OCI-LY7 (cell line): ENCODE results near the gene CORIN. TPM values are rescaled to one million over a fixed set of nuclear protein-coding genes. Genes with fewer than 3 reads are reported as not detected.

Source experiments
- BruUV-seq: library from RNA; stranded (reverse); fragments of 400-500 nt; replicated peaks from 2 replicates; lab custom pipeline; 2021; lab: Mats Ljungman, UMichigan
- CTCF ChIA-PET: fragments of 300-600 bp; sonication (Branson Sonifier 250); formaldehyde crosslinking; loops from one replicate; lab custom pipeline; 2022; ENCODE audit warnings: antibody characterized with exemption; ENCODE audit not compliant: unreplicated experiment; lab: Charles Lee
- POLR2A ChIA-PET: fragments of 300-600 bp; sonication (Branson Sonifier 250); formaldehyde crosslinking; loops from one replicate; lab custom pipeline; 2022; ENCODE audit warnings: antibody characterized with exemption; lab: Charles Lee
- DNase-seq: peaks from one replicate; pipeline ENCODE4 v3.0.0-alpha.2; 2015; ENCODE audit warnings: low spot score
- H2AFZ ChIP-seq: fragments of 200-600 bp; sonication (generic), shearing (Covaris generic); 2 replicates; pipeline ENCODE4 v1.6.1; 2014; ENCODE audit warnings: mild to moderate bottlenecking, antibody characterized with exemption, low read length, moderate library complexity
- H3K27ac ChIP-seq: fragments of 200-600 bp; sonication (generic); 2 replicates; pipeline ENCODE4 v1.5.1; 2014; ENCODE audit warnings: mixed run types, low read depth, mild to moderate bottlenecking, moderate library complexity, low read length, inconsistent platforms; ENCODE audit not compliant: poor library complexity, severe bottlenecking
- H3K36me3 ChIP-seq: fragments of 200-600 bp; sonication (generic); 2 replicates; pipeline ENCODE4 v1.6.1; 2014; ENCODE audit warnings: mild to moderate bottlenecking, antibody characterized with exemption, low read length, moderate library complexity, mixed read lengths; ENCODE audit not compliant: insufficient read depth
- H3K4me1 ChIP-seq: fragments of 200-600 bp; sonication (generic); 2 replicates; pipeline ENCODE4 v1.5.1; 2014; ENCODE audit warnings: mild to moderate bottlenecking, low read length; ENCODE audit not compliant: insufficient read depth, poor library complexity, severe bottlenecking
- H3K4me2 ChIP-seq: fragments of 200-600 bp; sonication (generic); 2 replicates; pipeline ENCODE4 v1.6.1; 2014; ENCODE audit warnings: mild to moderate bottlenecking, low read length
- H3K4me3 ChIP-seq: fragments of 200-600 bp; sonication (generic); 2 replicates; pipeline ENCODE4 v1.5.1; 2014; ENCODE audit warnings: mild to moderate bottlenecking, low read depth, low read length; ENCODE audit not compliant: poor library complexity, severe bottlenecking
- H3K79me2 ChIP-seq: fragments of 200-600 bp; sonication (generic); 2 replicates; pipeline ENCODE4 v1.6.1; 2016; ENCODE audit warnings: low read depth, mild to moderate bottlenecking, low read length, moderate library complexity, mixed read lengths; ENCODE audit not compliant: insufficient read depth
- H3K9me2 ChIP-seq: fragments of 200-600 bp; sonication (generic); 2 replicates; pipeline ENCODE4 v1.6.1; 2016; ENCODE audit warnings: mild to moderate bottlenecking, low read length, mixed read lengths; ENCODE audit not compliant: insufficient read depth
- H3K9me3 ChIP-seq: fragments of 200-600 bp; sonication (generic); 2 replicates; pipeline ENCODE4 v1.6.1; 2014; ENCODE audit warnings: mild to moderate bottlenecking, mixed run types, low read length, mixed read lengths
- H4K20me1 ChIP-seq: fragments of 200-600 bp; sonication (generic); 2 replicates; pipeline ENCODE4 v1.6.1; 2014; ENCODE audit warnings: mild to moderate bottlenecking, antibody characterized with exemption, low read length, moderate library complexity, mixed read lengths; ENCODE audit not compliant: insufficient read depth
- EZH2phosphoT487 ChIP-seq: fragments of 200-600 bp; sonication (generic); IDR thresholded peaks from 2 replicates; pipeline ENCODE4 v1.6.1; 2018; ENCODE audit warnings: low read depth, borderline replicate concordance, mild to moderate bottlenecking, mixed run types, antibody characterized with exemption, low read length, moderate library complexity, mixed read lengths
- intact Hi-C: fragments of 100-400 bp; cut with micrococcal nuclease; formaldehyde crosslinking; loops from one replicate; pipeline ENCODE4 v1.10.0; 2022; ENCODE audit not compliant: unreplicated experiment
- total RNA-seq, 2 experiments: library from RNA; depleted of rRNA in 1 of 2; stranded (reverse); fragments of >200 nt in 1 of 2; shearing (Covaris generic) in 1 of 2; gene quantifications; 2 replicates each; pipeline ENCODE4 v1.2.3, GENCODE V29; 2014 to 2022
- TF ChIP-seq, protein P1 (sequence below): fragments of 200-600 bp; sonication (generic); conservative IDR thresholded peaks from 2 replicates; pipeline ENCODE4 v1.5.1; 2014; ENCODE audit warnings: mild to moderate bottlenecking, antibody characterized with exemption, low read length, moderate library complexity, mixed read lengths

CORIN gene
- total RNA-seq, 2 experiments from 2014 or later: 0.40 TPM; not detected in 1

DNA sequence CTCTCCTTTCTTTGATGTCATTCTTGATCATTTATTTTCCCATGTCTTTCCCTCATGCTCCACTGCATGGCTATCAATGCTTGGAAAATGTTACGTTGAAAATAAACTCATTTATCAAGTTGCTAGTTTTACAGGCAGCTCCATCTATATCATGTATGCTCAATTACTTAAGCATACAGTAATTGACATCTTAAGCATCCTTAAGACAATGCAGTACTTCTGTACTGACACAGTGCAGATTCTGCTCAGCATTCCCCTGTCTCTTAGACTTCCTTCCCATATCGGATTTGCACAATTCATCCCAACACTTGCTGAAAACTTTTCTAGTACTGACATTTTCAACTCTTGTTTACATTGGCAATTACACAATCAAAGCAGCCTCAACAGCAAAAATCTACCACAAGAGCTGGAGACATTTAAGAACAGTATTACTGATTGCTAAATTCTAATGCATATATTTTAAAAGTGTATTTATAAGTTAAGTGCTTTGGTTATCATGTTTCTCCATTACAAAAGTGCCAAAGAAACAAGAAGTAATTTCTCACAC, 187.2 kb downstream of the CORIN start:
- TF ChIP-seq, protein P1, sequence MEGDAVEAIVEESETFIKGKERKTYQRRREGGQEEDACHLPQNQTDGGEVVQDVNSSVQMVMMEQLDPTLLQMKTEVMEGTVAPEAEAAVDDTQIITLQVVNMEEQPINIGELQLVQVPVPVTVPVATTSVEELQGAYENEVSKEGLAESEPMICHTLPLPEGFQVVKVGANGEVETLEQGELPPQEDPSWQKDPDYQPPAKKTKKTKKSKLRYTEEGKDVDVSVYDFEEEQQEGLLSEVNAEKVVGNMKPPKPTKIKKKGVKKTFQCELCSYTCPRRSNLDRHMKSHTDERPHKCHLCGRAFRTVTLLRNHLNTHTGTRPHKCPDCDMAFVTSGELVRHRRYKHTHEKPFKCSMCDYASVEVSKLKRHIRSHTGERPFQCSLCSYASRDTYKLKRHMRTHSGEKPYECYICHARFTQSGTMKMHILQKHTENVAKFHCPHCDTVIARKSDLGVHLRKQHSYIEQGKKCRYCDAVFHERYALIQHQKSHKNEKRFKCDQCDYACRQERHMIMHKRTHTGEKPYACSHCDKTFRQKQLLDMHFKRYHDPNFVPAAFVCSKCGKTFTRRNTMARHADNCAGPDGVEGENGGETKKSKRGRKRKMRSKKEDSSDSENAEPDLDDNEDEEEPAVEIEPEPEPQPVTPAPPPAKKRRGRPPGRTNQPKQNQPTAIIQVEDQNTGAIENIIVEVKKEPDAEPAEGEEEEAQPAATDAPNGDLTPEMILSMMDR: no peak
- TF ChIP-seq EZH2phosphoT487: no peak
- no peaks in the 10 kb centered on the region for H3K4me1 ChIP-seq
- no peaks in the 10 kb centered on the region for H3K9me2 ChIP-seq
- POLR2A ChIA-PET: interaction anchor here (0.8 to 1.3 kb wide), 3 partner anchors 10 to 230 kb away, joined by 3 to 4 read pairs (median 4); no protein-coding TSS in a partner anchor
- no peak for DNase-seq
- no peak overlapping the region for H3K4me3 ChIP-seq
- H3K9me3 ChIP-seq: no peaks in the 10 kb centered on the region
- CTCF ChIA-PET: no interaction called here
- intact Hi-C loops: no loop called here
- no peaks in the 10 kb centered on the region for H3K36me3 ChIP-seq
- H3K4me2 ChIP-seq: no peak overlapping the region
- no peak overlapping the region for H2AFZ ChIP-seq
- no peaks in the 10 kb centered on the region for H4K20me1 ChIP-seq
- H3K79me2 ChIP-seq: no peaks in the 10 kb centered on the region
- no TSS peak for BruUV-seq
- H3K27ac ChIP-seq: no peak overlapping the region

DNA sequence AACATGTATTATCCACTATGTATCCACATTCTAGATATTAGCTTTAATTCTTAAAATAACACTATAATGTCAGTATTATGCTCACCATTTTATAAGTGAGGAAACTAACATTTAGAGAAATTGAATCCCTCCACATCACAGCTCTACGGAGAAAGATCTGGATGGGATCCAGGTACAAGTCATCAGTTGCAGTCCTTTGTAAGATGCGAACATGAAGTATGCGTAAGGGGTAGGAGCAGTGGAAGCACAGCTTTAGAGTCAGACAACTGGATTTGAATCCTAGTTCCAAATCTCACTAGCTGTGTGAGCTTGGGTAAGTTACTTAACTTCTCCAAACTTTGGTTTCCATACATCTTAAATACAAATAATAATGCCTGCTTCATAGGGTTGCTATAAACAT, 190.3 kb downstream of the CORIN start:
- Histone ChIP-seq H2AFZ (no peak overlapping the region), H3K9me3 (no peaks in the 10 kb centered on the region), H3K4me3 (no peak overlapping the region), H3K36me3 (no peaks in the 10 kb centered on the region), H3K27ac (no peak overlapping the region), H3K79me2 (no peaks in the 10 kb centered on the region), H3K9me2 (no peaks in the 10 kb centered on the region), H4K20me1 (no peaks in the 10 kb centered on the region), H3K4me1 (no peaks in the 10 kb centered on the region), H3K4me2 (no peak overlapping the region)
- intact Hi-C loops: no loop called here
- no peak for DNase-seq
- ChIA-PET CTCF (no interaction called here), POLR2A (interaction anchor here (0.6 to 0.8 kb wide), 2 partner anchors 8 to 16 kb away, joined by 3 read pairs; no protein-coding TSS in a partner anchor)
- no peak for TF ChIP-seq EZH2phosphoT487
- TF ChIP-seq, protein P1: no peak
- no TSS peak for BruUV-seq

DNA sequence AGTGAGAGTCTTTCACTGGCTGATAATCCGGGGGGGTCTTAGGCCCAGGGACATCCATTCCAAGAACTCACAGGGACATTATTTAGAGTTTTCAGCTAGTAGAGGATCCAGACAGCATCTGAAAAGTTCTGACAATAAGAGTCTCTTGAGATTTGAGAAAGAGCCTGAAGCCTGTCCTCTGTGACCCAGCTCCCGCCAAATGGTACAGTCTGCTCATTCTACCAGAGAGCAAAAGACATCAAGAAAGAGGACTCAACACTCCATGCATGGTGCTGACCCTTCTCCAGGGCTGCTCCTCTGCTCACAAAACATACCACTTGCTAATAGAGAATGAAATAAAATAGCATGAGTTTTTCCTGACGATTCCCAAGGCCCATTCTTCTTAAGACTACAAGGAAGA, 190.8 kb downstream of the CORIN start:
- no peaks in the 10 kb centered on the region for H3K4me1 ChIP-seq
- no peaks in the 10 kb centered on the region for H3K36me3 ChIP-seq
- H2AFZ ChIP-seq: no peak overlapping the region
- H3K79me2 ChIP-seq: no peaks in the 10 kb centered on the region
- BruUV-seq: no TSS peak
- H3K9me2 ChIP-seq: no peaks in the 10 kb centered on the region
- no peak overlapping the region for H3K4me3 ChIP-seq
- CTCF ChIA-PET: no interaction called here
- intact Hi-C loops: no loop called here
- POLR2A ChIA-PET: interaction anchor here (0.8 kb wide), 1 partner anchor 16 kb away, joined by 3 read pairs; no protein-coding TSS in a partner anchor
- no peaks in the 10 kb centered on the region for H3K9me3 ChIP-seq
- no peaks in the 10 kb centered on the region for H4K20me1 ChIP-seq
- no peak overlapping the region for H3K27ac ChIP-seq
- no peak overlapping the region for H3K4me2 ChIP-seq
- TF ChIP-seq EZH2phosphoT487: no peak
- TF ChIP-seq, protein P1: no peak
- DNase-seq: no peak
